T-cell (primary cell): ENCODE results near the gene TENM3. TPM values are rescaled to one million over a fixed set of nuclear protein-coding genes. Genes with fewer than 3 reads are reported as not detected.

Experiments
- ATAC-seq, 4 experiments: fragments of 200-7000 bp in 3 of 4; fragments of 150-1000 bp in 1 of 4; cut with Tn5 transposase; replicated peaks in 1 of 4; 1 replicate in 3 of 4; 2 replicates in 1 of 4; pipeline ENCODE4 v1.10.0; 2021; ENCODE audit warnings: moderate library complexity in 3 of 4, mild to moderate bottlenecking in 2 of 4, moderate number of reproducible peaks in 1 of 4
- CTCF ChIA-PET, 2 donors: fragments of 300-600 bp; sonication (Branson Sonifier 250); formaldehyde crosslinking; loops; one replicate each; lab custom pipeline; 2022; ENCODE audit warnings: antibody characterized with exemption in 2 of 2; lab: Charles Lee
- POLR2A ChIA-PET, 2 donors: fragments of 300-600 bp; sonication (Branson Sonifier 250); formaldehyde crosslinking; loops; one replicate each; lab custom pipeline; 2022; ENCODE audit warnings: antibody characterized with exemption in 2 of 2; lab: Charles Lee
- DNase-seq, 35 experiments: peaks; one replicate each; pipeline versions ENCODE4 v3.0.0 to v3.0.0-alpha.2; 2013 to 2023
- H3K27ac ChIP-seq: one replicate; pipeline ENCODE4 v1.5.1; 2013; ENCODE audit warnings: low read length
- H3K27me3 ChIP-seq, 2 experiments: replicated peaks in 1 of 2; 1 replicate in 1 of 2; 2 replicates in 1 of 2; pipeline versions ENCODE4 v1.6.1 to v1.7.0; 2013; ENCODE audit warnings: low read length in 1 of 2, mixed read lengths in 1 of 2; ENCODE audit not compliant: control insufficient read depth in 2 of 2, insufficient read depth in 2 of 2; ENCODE audit errors: extremely low read depth in 1 of 2
- H3K36me3 ChIP-seq, 2 donors: 1 replicate in 1 of 2; 2 replicates in 1 of 2; pipeline versions ENCODE4 v1.6.1 to v1.7.0; 2013; ENCODE audit warnings: low read length in 1 of 2; ENCODE audit not compliant: control insufficient read depth in 2 of 2, insufficient read depth in 1 of 2; ENCODE audit errors: extremely low read depth in 1 of 2
- H3K4me1 ChIP-seq, 2 experiments: 1 replicate in 1 of 2; 2 replicates in 1 of 2; pipeline versions ENCODE4 v1.6.1 to v1.7.0; 2013; ENCODE audit warnings: low read length in 2 of 2, mixed read lengths in 1 of 2; ENCODE audit not compliant: insufficient read depth in 2 of 2, control insufficient read depth in 1 of 2; ENCODE audit errors: extremely low read depth in 1 of 2
- H3K4me3 ChIP-seq, 2 donors: 1 replicate in 1 of 2; 2 replicates in 1 of 2; pipeline versions ENCODE4 v1.5.1 to v1.7.0; 2013; ENCODE audit warnings: mild to moderate bottlenecking in 2 of 2, low read length in 1 of 2, moderate library complexity in 1 of 2; ENCODE audit not compliant: control insufficient read depth in 1 of 2; ENCODE audit errors: extremely low read depth in 1 of 2
- H3K9me3 ChIP-seq: 2 replicates; pipeline ENCODE4 v1.7.0; 2013
- H3K27ac Mint-ChIP-seq, 2 donors: one replicate each; pipeline ENCODE4 v1.8.0; 2020 to 2021; ENCODE audit warnings: mild to moderate bottlenecking in 2 of 2, mixed read lengths in 2 of 2
- H3K27me3 Mint-ChIP-seq, 2 donors: one replicate each; pipeline ENCODE4 v1.8.0; 2021 to 2022; ENCODE audit warnings: mixed read lengths in 2 of 2
- H3K36me3 Mint-ChIP-seq: one replicate; pipeline ENCODE4 v1.8.0; 2021; ENCODE audit warnings: mixed read lengths
- H3K4me1 Mint-ChIP-seq, 3 donors: one replicate each; pipeline ENCODE4 v1.8.0; 2020 to 2022; ENCODE audit warnings: mixed read lengths in 3 of 3, mild to moderate bottlenecking in 1 of 3
- H3K4me3 Mint-ChIP-seq, 3 donors: one replicate each; pipeline ENCODE4 v1.8.0; 2020 to 2022; ENCODE audit warnings: mild to moderate bottlenecking in 3 of 3, mixed read lengths in 3 of 3, moderate library complexity in 3 of 3
- H3K9me3 Mint-ChIP-seq, 3 donors: one replicate each; pipeline ENCODE4 v1.8.0; 2020 to 2022; ENCODE audit warnings: mixed read lengths in 3 of 3
- WGBS: methylation state at CpG from one replicate; pipeline ENCODE4 v1.1.5; 2013; ENCODE audit warnings: missing lambda C conversion rate; ENCODE audit not compliant: insufficient coverage; 5-methylcytosine and 5-hydroxymethylcytosine counted together
- total RNA-seq, 35 experiments: library from RNA in 6 of 35; stranded (reverse) in 6 of 35; fragments of 120-200 nt in 1 of 35; gene quantifications; one replicate each; pipeline versions ENCODE4 v1.2.1 to v1.2.4 and lab custom pipeline; 2013 to 2026

The TENM3 gene
- total RNA-seq, 5 donors from 2014 or later (not counting 1 experiment from before 2014, with no cell fraction given): 0.03 to 0.44 (median 0.16) TPM; not detected in 2

DNA sequence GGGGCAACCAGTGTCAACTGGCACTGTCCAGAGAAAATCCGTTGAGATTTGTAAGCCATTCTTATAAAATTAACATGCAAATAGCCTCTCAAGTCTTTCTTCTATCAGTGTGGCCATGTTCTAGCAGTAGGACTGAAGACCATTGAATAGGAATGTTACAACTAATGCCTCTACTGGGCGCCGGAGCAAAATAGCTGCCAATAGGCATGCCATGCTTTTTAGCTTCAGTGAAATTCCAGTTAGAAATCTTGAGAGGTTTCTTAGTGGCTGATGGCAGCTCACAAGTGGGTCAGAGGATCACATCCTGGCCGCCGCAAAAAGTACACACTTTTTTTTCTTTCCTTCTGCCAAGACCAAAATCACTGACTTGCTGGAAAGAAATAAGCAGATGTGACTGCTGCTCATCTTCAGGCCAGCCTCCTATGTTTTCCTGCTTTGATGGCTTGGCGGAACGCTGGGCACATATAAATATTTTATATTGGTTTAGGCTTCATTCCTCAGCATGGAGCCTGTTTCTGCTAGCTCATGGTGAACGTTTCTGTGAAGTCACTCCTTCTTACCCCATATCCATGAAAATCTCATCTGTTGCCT lies 293.1 kb downstream of the TENM3 start:
- 90% methylated on average over 2 of the region's 8 CpGs for WGBS
- CTCF ChIA-PET: no interaction called here
- ATAC-seq: no peak

DNA sequence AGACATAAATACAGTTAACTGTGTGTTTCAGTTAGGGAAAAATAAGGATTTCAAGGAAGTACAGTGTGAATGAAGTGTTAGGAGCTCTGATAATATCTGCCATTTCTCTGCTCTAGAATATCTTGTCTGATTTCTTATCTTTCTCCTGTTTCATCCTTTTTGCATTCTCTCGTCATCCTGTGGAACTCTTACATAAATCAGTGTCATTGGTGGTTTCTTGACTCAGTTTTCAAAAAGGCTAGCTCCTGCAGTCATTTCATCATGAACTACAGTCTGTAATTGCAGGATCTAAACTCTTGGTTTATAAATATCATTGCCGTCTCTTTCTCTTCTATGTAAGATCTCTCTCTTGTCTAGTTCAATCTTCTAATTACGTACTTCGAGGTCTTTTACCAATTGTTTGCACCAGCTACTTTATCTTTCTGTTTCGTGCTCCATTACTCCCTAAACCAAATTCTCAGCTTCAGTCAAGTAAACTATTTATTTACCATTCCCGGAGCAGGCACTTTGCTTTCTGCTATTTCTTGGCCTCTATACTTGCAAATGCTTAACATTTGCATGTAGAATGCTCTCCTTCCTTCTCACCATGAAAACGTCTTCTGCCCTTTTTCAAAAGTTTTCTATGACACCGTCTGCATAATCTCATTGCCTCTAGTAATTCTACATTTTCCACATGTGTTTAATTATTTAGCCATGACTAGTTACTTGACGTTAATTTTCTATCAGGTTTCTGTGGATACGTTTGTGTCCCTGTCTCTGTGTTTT lies 294.0 kb downstream of the TENM3 start:
- Histone ChIP-seq H3K4me1 (no peaks in the 10 kb centered on the region), H3K27me3 (no peaks in the 10 kb centered on the region), H3K36me3 (no peaks in the 10 kb centered on the region), H3K9me3 (no peaks in the 10 kb centered on the region), H3K27ac (no peak overlapping the region), H3K4me3 (no peak overlapping the region)
- DNase-seq (no peak), ATAC-seq (no peak)
- Mint-ChIP-seq H3K27me3 (no peaks in the 10 kb centered on the region), H3K4me1 (no peaks in the 10 kb centered on the region), H3K27ac (no peak overlapping the region), H3K4me3 (no peak overlapping the region), H3K36me3 (no peaks in the 10 kb centered on the region), H3K9me3 (no peaks in the 10 kb centered on the region)
- CTCF ChIA-PET: no interaction called here
- POLR2A ChIA-PET: no interaction called here
- 48% methylated on average over 8 of the region's 10 CpGs for WGBS

More for the DNA sequence above, 293.1 kb downstream of the TENM3 start:
- Mint-ChIP-seq H3K4me1 (no peaks in the 10 kb centered on the region), H3K36me3 (no peaks in the 10 kb centered on the region), H3K27ac (no peak overlapping the region), H3K4me3 (no peak overlapping the region), H3K27me3 (no peaks in the 10 kb centered on the region), H3K9me3 (no peaks in the 10 kb centered on the region)
- Histone ChIP-seq H3K27me3 (no peaks in the 10 kb centered on the region), H3K4me3 (no peak overlapping the region), H3K9me3 (no peaks in the 10 kb centered on the region), H3K36me3 (no peaks in the 10 kb centered on the region), H3K27ac (no peak overlapping the region), H3K4me1 (no peaks in the 10 kb centered on the region)
- no peak for DNase-seq
- POLR2A ChIA-PET: no interaction called here

DNA sequence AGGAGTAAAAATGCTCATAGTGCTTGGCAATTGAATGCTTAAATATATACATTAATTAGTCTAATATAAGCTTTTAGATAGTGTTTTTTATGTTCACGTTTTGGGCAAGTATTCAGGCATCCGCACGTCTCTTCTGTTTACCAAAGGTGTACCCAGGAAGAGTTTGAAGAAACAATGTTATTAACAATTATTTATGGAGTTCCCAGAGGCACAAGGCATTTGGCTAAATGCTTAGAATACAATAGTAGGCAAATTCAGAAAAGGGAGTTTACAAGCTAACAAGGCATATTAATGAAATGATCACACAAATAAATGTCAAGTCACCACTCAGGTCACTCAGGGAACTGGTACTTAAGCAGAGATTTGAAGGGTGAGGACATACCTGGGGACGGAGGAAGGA lies 294.8 kb downstream of the TENM3 start:
- Mint-ChIP-seq H3K27me3 (no peaks in the 10 kb centered on the region), H3K4me3 (no peak overlapping the region), H3K27ac (no peak overlapping the region), H3K36me3 (no peaks in the 10 kb centered on the region), H3K4me1 (no peaks in the 10 kb centered on the region), H3K9me3 (no peaks in the 10 kb centered on the region)
- POLR2A ChIA-PET: no interaction called here
- DNase-seq: no peak
- H3K9me3 ChIP-seq: no peaks in the 10 kb centered on the region
- no peak overlapping the region for H3K4me3 ChIP-seq
- ATAC-seq: no peak
- 42% methylated on average over 1 of the region's 4 CpGs for WGBS
- no peak overlapping the region for H3K27ac ChIP-seq
- H3K4me1 ChIP-seq: no peaks in the 10 kb centered on the region
- no peaks in the 10 kb centered on the region for H3K36me3 ChIP-seq
- CTCF ChIA-PET: no interaction called here
- H3K27me3 ChIP-seq: no peaks in the 10 kb centered on the region

DNA sequence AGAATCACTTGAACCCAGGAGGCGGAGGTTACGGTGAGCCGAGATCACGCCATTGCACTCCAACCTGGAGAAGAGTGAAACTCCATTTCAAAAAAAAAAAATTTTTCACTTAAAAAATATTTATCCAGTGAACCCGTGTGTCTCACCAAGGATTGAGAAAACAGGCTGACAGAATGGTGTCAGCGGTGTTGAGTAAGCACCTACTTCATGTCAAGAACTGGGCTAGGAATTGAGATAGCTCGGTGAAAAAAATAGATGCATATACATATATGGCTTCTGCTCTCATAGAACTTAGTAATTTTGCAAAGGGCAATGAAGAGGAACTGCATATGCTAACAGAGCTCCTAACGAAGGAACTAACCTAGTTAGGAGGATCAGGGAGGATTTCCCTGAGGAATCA lies 297.3 kb downstream of the TENM3 start:
- H3K27ac ChIP-seq: no peak overlapping the region
- peaks cover 0 to 3% of the 10 kb centered on the region in 2 donors for H3K27me3 Mint-ChIP-seq
- H3K36me3 ChIP-seq: no peaks in the 10 kb centered on the region
- 83% methylated on average over 4 of the region's 8 CpGs for WGBS
- H3K27me3 ChIP-seq: no peaks in the 10 kb centered on the region
- DNase-seq (no peak), ATAC-seq (no peak)
- H3K9me3 Mint-ChIP-seq: no peaks in the 10 kb centered on the region
- ChIA-PET CTCF (no interaction called here), POLR2A (no interaction called here)
- H3K27ac Mint-ChIP-seq: no peak overlapping the region
- H3K36me3 Mint-ChIP-seq: no peaks in the 10 kb centered on the region
- H3K4me1 ChIP-seq: no peaks in the 10 kb centered on the region
- no peak overlapping the region for H3K4me3 ChIP-seq
- H3K4me1 Mint-ChIP-seq: no peaks in the 10 kb centered on the region
- no peak overlapping the region for H3K4me3 Mint-ChIP-seq
- H3K9me3 ChIP-seq: no peaks in the 10 kb centered on the region

DNA sequence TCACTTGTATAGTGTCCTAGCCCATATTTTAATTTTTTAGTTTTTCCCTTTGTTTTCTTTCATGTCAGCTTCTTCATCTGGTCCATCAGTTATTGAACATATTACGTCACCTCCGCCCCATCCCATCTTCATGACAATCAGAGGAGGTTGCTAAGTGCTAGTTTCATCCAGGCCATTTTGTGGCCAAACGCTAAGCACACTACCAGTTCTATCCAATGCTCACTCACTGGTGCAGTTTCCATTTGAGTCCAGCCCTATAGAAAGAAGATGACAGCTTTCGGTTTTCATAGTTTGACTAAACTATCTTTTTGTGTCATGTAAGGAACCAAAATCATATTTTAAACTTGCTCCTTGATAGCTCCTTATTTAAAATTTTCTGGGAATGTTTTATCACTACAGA lies 304.2 kb downstream of the TENM3 start:
- DNase-seq: no peak
- Mint-ChIP-seq H3K27ac (no peak overlapping the region), H3K9me3 (no peaks in the 10 kb centered on the region), H3K27me3 (peaks cover 11 to 14% of the 10 kb centered on the region in 2 donors), H3K36me3 (no peaks in the 10 kb centered on the region), H3K4me3 (no peak overlapping the region), H3K4me1 (no peaks in the 10 kb centered on the region)
- no peaks in the 10 kb centered on the region for H3K4me1 ChIP-seq
- no peaks in the 10 kb centered on the region for H3K9me3 ChIP-seq
- ChIA-PET CTCF (interaction anchor here in 1 of 2 donors (0.6 kb wide), 1 partner anchor 56 kb away, joined by 3 read pairs; no protein-coding TSS in a partner anchor), POLR2A (no interaction called here)
- H3K27ac ChIP-seq: no peak overlapping the region
- H3K27me3 ChIP-seq: no peaks in the 10 kb centered on the region
- H3K4me3 ChIP-seq: no peak overlapping the region
- no peak for ATAC-seq
- H3K36me3 ChIP-seq: no peaks in the 10 kb centered on the region
- 80% methylated on average over 1 of the region's 4 CpGs for WGBS

DNA sequence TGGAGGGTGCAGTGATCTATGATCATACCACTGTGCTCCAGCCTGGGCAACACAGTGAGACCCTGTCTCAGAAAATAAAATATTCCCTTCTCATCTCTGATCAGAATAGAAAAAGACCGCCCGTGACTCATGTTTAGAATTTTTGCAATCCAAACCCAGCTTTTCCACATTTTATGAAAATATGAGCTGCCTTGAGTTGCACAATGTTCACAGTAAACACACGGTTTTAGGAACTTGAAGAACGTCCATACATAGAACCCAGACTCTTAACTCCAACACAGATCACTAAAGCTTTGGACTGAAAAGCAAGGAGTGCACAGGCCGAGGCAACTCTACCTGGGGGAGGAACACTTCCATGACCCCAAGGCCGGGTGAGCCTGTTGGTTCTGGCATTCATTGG lies 305.0 kb downstream of the TENM3 start:
- no peak overlapping the region for H3K27ac Mint-ChIP-seq
- no peaks in the 10 kb centered on the region for H3K4me1 Mint-ChIP-seq
- no peak overlapping the region for H3K4me3 Mint-ChIP-seq
- ChIA-PET CTCF (no interaction called here), POLR2A (no interaction called here)
- DNase-seq (no peak), ATAC-seq (no peak)
- peaks cover 12 to 17% of the 10 kb centered on the region in 2 donors for H3K27me3 Mint-ChIP-seq
- H3K9me3 Mint-ChIP-seq: no peaks in the 10 kb centered on the region
- no peaks in the 10 kb centered on the region for H3K27me3 ChIP-seq
- no peaks in the 10 kb centered on the region for H3K36me3 Mint-ChIP-seq
- H3K4me3 ChIP-seq: no peak overlapping the region
- H3K36me3 ChIP-seq: no peaks in the 10 kb centered on the region
- no peaks in the 10 kb centered on the region for H3K9me3 ChIP-seq
- no peaks in the 10 kb centered on the region for H3K4me1 ChIP-seq
- WGBS: 74% methylated on average over 4 of the region's 6 CpGs
- H3K27ac ChIP-seq: no peak overlapping the region
